ENCODE data around the gene CMTM1.

Gene CMTM1

GRCh38 chr16:66569131-66569530, 2.9 kb downstream of the CMTM1 start:
- Histone ChIP-seq H3K4me2 (ENCODE audit: low read length) (no peak overlapping the region), H3K36me3 (ENCODE audit: control insufficient read depth, low read length) (peaks cover 22% of the 10 kb centered on the region; the same call in 1 of the 2 replicates), H3K9me2 (replicated peaks; ENCODE audit: control insufficient read depth, low read length) (no peaks in the 10 kb centered on the region), H3K79me2 (ENCODE audit: control insufficient read depth, low read length) (no peaks in the 10 kb centered on the region), H3K4me1 (ENCODE audit: control insufficient read depth, low read length) (no peaks in the 10 kb centered on the region), H3K27me3 (ENCODE audit: control insufficient read depth, low read length) (no peaks in the 10 kb centered on the region), H3K27ac (ENCODE audit: low read depth, low read length) (no peak overlapping the region), H3K4me3 (ENCODE audit: low read length) (no peak overlapping the region), H3K9me3 (ENCODE audit: control insufficient read depth, insufficient read depth, low read length) (no peaks in the 10 kb centered on the region), H4K20me1 (ENCODE audit: control insufficient read depth, insufficient read depth, low read depth, low read length) (no peaks in the 10 kb centered on the region), H3F3A (ENCODE audit: control insufficient read depth, insufficient read depth) (peaks cover 12% of the 10 kb centered on the region; the same call in 1 of the 2 replicates)
- no peak for TF ChIP-seq EZH2phosphoT487 (IDR thresholded peaks at IDR 0.05; ENCODE audit: borderline replicate concordance, low read length)
- no peak for TF ChIP-seq CTCF (IDR thresholded peaks at IDR 0.05; ENCODE audit: low read depth, low read length, poor library complexity, severe bottlenecking)

- TF ChIP-seq CTCF (IDR thresholded peaks at IDR 0.05; ENCODE audit: low read depth, low read length, poor library complexity, severe bottlenecking): no peak
- TF ChIP-seq EZH2phosphoT487 (IDR thresholded peaks at IDR 0.05; ENCODE audit: borderline replicate concordance, low read length): no peak
- Histone ChIP-seq H3K4me1 (ENCODE audit: control insufficient read depth, low read length) (no peaks in the 10 kb centered on the region), H3K27ac (ENCODE audit: low read depth, low read length) (no peak overlapping the region), H3K9me3 (ENCODE audit: control insufficient read depth, insufficient read depth, low read length) (no peaks in the 10 kb centered on the region), H3K4me3 (ENCODE audit: low read length) (no peak overlapping the region), H3K79me2 (ENCODE audit: control insufficient read depth, low read length) (no peaks in the 10 kb centered on the region), H3K9me2 (replicated peaks; ENCODE audit: control insufficient read depth, low read length) (no peaks in the 10 kb centered on the region), H3K27me3 (ENCODE audit: control insufficient read depth, low read length) (no peaks in the 10 kb centered on the region), H3K36me3 (ENCODE audit: control insufficient read depth, low read length) (peaks cover 20% of the 10 kb centered on the region; the same call in 1 of the 2 replicates), H3K4me2 (ENCODE audit: low read length) (no peak overlapping the region), H3F3A (ENCODE audit: control insufficient read depth, insufficient read depth) (peaks cover 12% of the 10 kb centered on the region; the same call in 1 of the 2 replicates), H4K20me1 (ENCODE audit: control insufficient read depth, insufficient read depth, low read depth, low read length) (no peaks in the 10 kb centered on the region)
Observed at GRCh38 chr16:66569827-66570405, 3.7 kb downstream of the CMTM1 start.

GRCh38 chr16:66572356-66572755, 6.1 kb downstream of the CMTM1 start:
- TF ChIP-seq EZH2phosphoT487 (IDR thresholded peaks at IDR 0.05; ENCODE audit: borderline replicate concordance, low read length): no peak
- no peak for TF ChIP-seq CTCF (IDR thresholded peaks at IDR 0.05; ENCODE audit: low read depth, low read length, poor library complexity, severe bottlenecking)
- Histone ChIP-seq H3K9me3 (ENCODE audit: control insufficient read depth, insufficient read depth, low read length) (no peaks in the 10 kb centered on the region), H3K27ac (ENCODE audit: low read depth, low read length) (no peak overlapping the region), H3K9me2 (replicated peaks; ENCODE audit: control insufficient read depth, low read length) (no peaks in the 10 kb centered on the region), H3K4me2 (ENCODE audit: low read length) (no peak overlapping the region), H3K27me3 (ENCODE audit: control insufficient read depth, low read length) (no peaks in the 10 kb centered on the region), H3K79me2 (ENCODE audit: control insufficient read depth, low read length) (no peaks in the 10 kb centered on the region), H3K36me3 (ENCODE audit: control insufficient read depth, low read length) (peaks cover 3% of the 10 kb centered on the region; the same call in 1 of the 2 replicates), H3K4me3 (ENCODE audit: low read length) (no peak overlapping the region), H4K20me1 (ENCODE audit: control insufficient read depth, insufficient read depth, low read depth, low read length) (no peaks in the 10 kb centered on the region), H3K4me1 (ENCODE audit: control insufficient read depth, low read length) (no peaks in the 10 kb centered on the region), H3F3A (ENCODE audit: control insufficient read depth, insufficient read depth) (peaks cover 12% of the 10 kb centered on the region; the same call in 1 of the 2 replicates)
